Endothelial cell of umbilical vein (primary cell): ENCODE data around the gene SLC26A3. TPM values are rescaled to one million over a fixed set of nuclear protein-coding genes. Genes with fewer than 3 reads are reported as not detected.

Experiments used
- BruUV-seq: library from RNA; stranded (reverse); fragments of 400-500 nt; replicated peaks from 2 replicates; lab custom pipeline; 2021; lab: Mats Ljungman, UMichigan
- CTCF ChIA-PET: fragments of 300-600, 350-600 bp; sonication (Branson Sonifier 250); formaldehyde crosslinking; loops from one replicate; lab custom pipeline; 2021; ENCODE audit warnings: antibody characterized with exemption, inconsistent platforms; lab: Charles Lee
- POLR2A ChIA-PET: fragments of 300-600, 350-600 bp; sonication (Branson Sonifier 250); formaldehyde crosslinking; loops from one replicate; lab custom pipeline; 2021; ENCODE audit warnings: antibody characterized with exemption, inconsistent platforms; lab: Charles Lee
- DNase-seq: peaks from one replicate; pipeline ENCODE4 v3.0.0-alpha.2; 2011; ENCODE audit warnings: low read depth, low spot score
- FAIRE-seq: peaks from 2 replicates; lab custom pipeline; 2011; peaks lifted over from hg19 to GRCh38; lab: Jason Lieb, UNC
- H2AFZ ChIP-seq: 2 replicates; pipeline ENCODE4 v1.6.0; 2012; ENCODE audit warnings: low read depth, low read length, control low read depth, inconsistent platforms
- H3K27ac ChIP-seq: 2 replicates; pipeline ENCODE4 v1.5.1; 2011; ENCODE audit warnings: low read depth, mild to moderate bottlenecking, control low read depth, low read length, moderate library complexity; ENCODE audit not compliant: insufficient read depth
- H3K27me3 ChIP-seq, 2 experiments: 2 replicates each; pipeline versions ENCODE4 v1.6.0 to v1.6.1; 2011; ENCODE audit warnings: low read length in 2 of 2, mixed read lengths in 1 of 2; ENCODE audit not compliant: control insufficient read depth in 2 of 2, insufficient read depth in 2 of 2
- H3K36me3 ChIP-seq, 2 experiments: 2 replicates in 1 of 2; 3 replicates in 1 of 2; pipeline ENCODE4 v1.5.1; 2011; ENCODE audit warnings: low read length in 2 of 2, mild to moderate bottlenecking in 1 of 2, moderate library complexity in 1 of 2; ENCODE audit not compliant: control insufficient read depth in 2 of 2, insufficient read depth in 2 of 2; ENCODE audit errors: extremely low read depth in 1 of 2
- H3K4me1 ChIP-seq: 3 replicates; pipeline ENCODE4 v1.5.1; 2011; ENCODE audit warnings: mild to moderate bottlenecking, low read length; ENCODE audit not compliant: control insufficient read depth, insufficient read depth; ENCODE audit errors: extremely low read depth
- H3K4me2 ChIP-seq: 2 replicates; pipeline ENCODE4 v1.6.1; 2011; ENCODE audit warnings: low read length, control low read depth, mixed read lengths; ENCODE audit not compliant: insufficient read depth
- H3K4me3 ChIP-seq, 3 experiments: fragments of 200-600 bp in 1 of 3; sonication (generic), shearing (Covaris generic) in 1 of 3; replicated peaks in 1 of 3; 2 replicates each; pipeline ENCODE4 v1.5.1; 2011 to 2016; ENCODE audit warnings: control low read depth in 3 of 3, low read length in 3 of 3, mild to moderate bottlenecking in 2 of 3, inconsistent platforms in 1 of 3, low read depth in 1 of 3, moderate library complexity in 1 of 3; ENCODE audit not compliant: insufficient read depth in 1 of 3
- H3K79me2 ChIP-seq: 2 replicates; pipeline ENCODE4 v1.6.0; 2012; ENCODE audit warnings: low read length, inconsistent platforms; ENCODE audit not compliant: control insufficient read depth, insufficient read depth
- H3K9ac ChIP-seq: replicated peaks from 2 replicates; pipeline ENCODE3; 2011; ENCODE audit warnings: low read length, control low read depth; ENCODE audit not compliant: insufficient read depth; ENCODE audit errors: extremely low read depth
- H3K9me1 ChIP-seq: replicated peaks from 3 replicates; pipeline ENCODE4 v1.6.0; 2011; ENCODE audit warnings: mild to moderate bottlenecking, low read length; ENCODE audit not compliant: control insufficient read depth, insufficient read depth; ENCODE audit errors: extremely low read depth
- H3K9me3 ChIP-seq: replicated peaks from 2 replicates; pipeline ENCODE4 v1.5.1; 2012; ENCODE audit warnings: low read length, inconsistent platforms; ENCODE audit not compliant: control insufficient read depth, insufficient read depth
- H4K20me1 ChIP-seq: replicated peaks from 2 replicates; pipeline ENCODE3; 2011; ENCODE audit warnings: mild to moderate bottlenecking, low read length; ENCODE audit not compliant: control insufficient read depth, insufficient read depth; ENCODE audit errors: extremely low read depth
- CTCF ChIP-seq, 2 donors: IDR thresholded peaks; 1 replicate in 1 of 2; 2 replicates in 1 of 2; pipeline ENCODE4 v1.5.1; 2011; ENCODE audit warnings: low read length in 2 of 2, mild to moderate bottlenecking in 2 of 2, moderate library complexity in 2 of 2, control low read depth in 1 of 2, inconsistent platforms in 1 of 2, low read depth in 1 of 2; ENCODE audit not compliant: insufficient read depth in 1 of 2; ENCODE audit errors: extremely low read depth in 1 of 2
- EZH2 ChIP-seq: IDR thresholded peaks from 2 replicates; pipeline ENCODE4 v1.6.1; 2012; ENCODE audit warnings: borderline replicate concordance, low read depth, mild to moderate bottlenecking, moderate library complexity, low read length, inconsistent platforms; ENCODE audit not compliant: severe bottlenecking
- FOS ChIP-seq: IDR thresholded peaks from 2 replicates; pipeline ENCODE4 v1.6.1; 2011; ENCODE audit warnings: mild to moderate bottlenecking, low read length, moderate library complexity, borderline replicate concordance; ENCODE audit not compliant: insufficient read depth
- GATA2 ChIP-seq: IDR thresholded peaks from 2 replicates; pipeline ENCODE4 v1.7.0; 2011; ENCODE audit warnings: low read depth, mild to moderate bottlenecking, moderate library complexity, mixed read lengths, low read length; ENCODE audit not compliant: insufficient read length, insufficient read depth
- JUN ChIP-seq: IDR thresholded peaks from 2 replicates; pipeline ENCODE4 v1.6.1; 2011; ENCODE audit warnings: borderline replicate concordance, low read depth; ENCODE audit not compliant: insufficient read length, insufficient read depth
- MAX ChIP-seq: IDR thresholded peaks from 2 replicates; pipeline ENCODE4 v1.6.1; 2011; ENCODE audit not compliant: insufficient read depth, insufficient read length
- MYC ChIP-seq: IDR thresholded peaks from one replicate; pipeline ENCODE4 v1.6.1; 2011; ENCODE audit warnings: mild to moderate bottlenecking, low read depth, low read length
- POLR2A ChIP-seq: IDR thresholded peaks from 2 replicates; pipeline ENCODE4 v1.6.1; 2012; ENCODE audit warnings: low read depth, mild to moderate bottlenecking, control low read depth, low read length
- POLR2AphosphoS5 ChIP-seq: IDR thresholded peaks from 2 replicates; pipeline ENCODE4 v1.6.1; 2012; ENCODE audit warnings: low read depth, mild to moderate bottlenecking, control low read depth, low read length, moderate library complexity; ENCODE audit not compliant: insufficient read depth
- dilution Hi-C: fragments of 300-500 bp; cut with MboI; formaldehyde crosslinking; loops from one replicate; pipeline ENCODE4 v1.15.0; 2019; ENCODE audit warnings: low sequenced_read_pairs; ENCODE audit not compliant: extremely low pct_ligation_motif_present
- intact Hi-C: fragments of 100-400 bp; cut with micrococcal nuclease; formaldehyde crosslinking; loops from one replicate; pipeline ENCODE4 v1.10.0; 2022
- polyA plus RNA-seq, 4 experiments: library from polyadenylated mRNA; depleted of rRNA in 3 of 4; stranded (reverse) in 3 of 4; unstranded in 1 of 4; fragments of >200 nt; gene quantifications; 2 replicates each; pipeline versions ENCODE4 v1.2.1 to v1.2.3, GENCODE V29; 2011 to 2012; ENCODE audit warnings: missing spikeins in 1 of 4
- total RNA-seq: library from RNA; stranded (reverse); gene quantifications from 2 replicates; pipeline ENCODE4 v1.2.3, GENCODE V29; 2021

SLC26A3 gene
- total and polyA plus RNA-seq, 2 donors (not counting 3 experiments of a cell fraction or from before 2014, with no cell fraction given): not detected

- Histone ChIP-seq H3K27me3 (peaks cover 23 to 33% of the 10 kb centered on the region in 2 experiments), H2AFZ (no peak overlapping the region), H3K79me2 (no peaks in the 10 kb centered on the region), H4K20me1 (no peaks in the 10 kb centered on the region), H3K9me1 (no peaks in the 10 kb centered on the region), H3K27ac (no peak overlapping the region), H3K9ac (no peak overlapping the region), H3K4me2 (no peak overlapping the region), H3K4me3 (no peak overlapping the region), H3K9me3 (no peaks in the 10 kb centered on the region), H3K4me1 (no peaks in the 10 kb centered on the region), H3K36me3 (no peaks in the 10 kb centered on the region)
- no TSS peak for BruUV-seq
- FAIRE-seq (no peak), DNase-seq (no peak)
- dilution Hi-C loops: no loop called here
- intact Hi-C loops: no loop called here
- POLR2A ChIA-PET: interaction anchor here (0.7 kb wide), 1 partner anchor 169 kb away, joined by 3 read pairs; no protein-coding TSS in a partner anchor
- CTCF ChIA-PET: interaction anchor here (1.1 to 1.9 kb wide), 3 partner anchors 87 to 91 kb away, joined by 4 to 8 read pairs (median 4); no protein-coding TSS in a partner anchor
- TF ChIP-seq POLR2AphosphoS5: no peak
- TF ChIP-seq CTCF (IDR thresholded peaks at IDR 0.05; ENCODE audit: extremely low read depth in 1 of 2, insufficient read depth in 1 of 2, low read depth in 1 of 2, low read length in 2 of 2): no peak
- TF ChIP-seq GATA2: no peak
- TF ChIP-seq FOS: no peak
- no peak for TF ChIP-seq MYC
- no peak for TF ChIP-seq MAX
- no peak for TF ChIP-seq JUN
- TF ChIP-seq POLR2A: no peak
- no peak for TF ChIP-seq EZH2
Measured at GRCh38 chr7:107788216-107788615, 14.8 kb downstream of the SLC26A3 start.
